HCT116 (cell line): ENCODE data around the gene DHRS11. TPM values are rescaled to one million over a fixed set of nuclear protein-coding genes. Genes with fewer than 3 reads are reported as not detected.

Experiments used
- ATAC-seq: fragments of 200-7000 bp; cut with Tn5 transposase; 2 replicates; pipeline ENCODE4 v1.9.1; 2020; ENCODE audit warnings: mild to moderate bottlenecking, moderate library complexity
- BruUV-seq: library from RNA; stranded (reverse); fragments of 400-500 nt; replicated peaks from 2 replicates; lab custom pipeline; 2021; lab: Mats Ljungman, UMichigan
- CTCF ChIA-PET: fragments of 300-600 bp; sonication (Branson Sonifier 250); formaldehyde crosslinking; loops from one replicate; lab custom pipeline; 2021; ENCODE audit warnings: antibody characterized with exemption; lab: Charles Lee
- POLR2A ChIA-PET: fragments of 300-600, 350-600 bp; sonication (Branson Sonifier 250); formaldehyde crosslinking; loops from one replicate; lab custom pipeline; 2021; ENCODE audit warnings: antibody characterized with exemption; lab: Charles Lee
- RAD21 ChIA-PET, 2 experiments: fragments of 300-600 bp; sonication (Branson Sonifier 250); formaldehyde crosslinking; loops; one replicate each; lab custom pipeline; 2023; ENCODE audit warnings: low total read pairs in 2 of 2; ENCODE audit not compliant: uncharacterized antibody in 2 of 2, unreplicated experiment in 2 of 2, low non-redundant PET in 1 of 2; lab: Charles Lee
- DNase-seq: peaks from one replicate; pipeline ENCODE4 v3.0.0-alpha.2; 2010; ENCODE audit warnings: low read depth, low spot score
- H2AFZ ChIP-seq: fragments of 200-600 bp; shearing (Covaris generic), sonication (generic); 2 replicates; pipeline ENCODE4 v1.6.1; 2017; ENCODE audit warnings: low read depth, mixed run types, mixed read lengths, antibody characterized with exemption, low read length; ENCODE audit not compliant: poor library complexity, severe bottlenecking
- H3K27ac ChIP-seq: 2 replicates; pipeline ENCODE4 v1.5.1; 2012; ENCODE audit warnings: low read depth, low read length
- H3K27me3 ChIP-seq: fragments of 200-600 bp; sonication (generic); 2 replicates; pipeline ENCODE4 v1.6.1; 2016; ENCODE audit warnings: mixed run types, low read length, mixed read lengths; ENCODE audit not compliant: insufficient read depth
- H3K36me3 ChIP-seq, 2 experiments: fragments of 200-500 bp in 1 of 2; fragments of 200-600 bp in 1 of 2; sonication (Bioruptor generic) in 1 of 2; sonication (generic) in 1 of 2; 2 replicates each; pipeline versions ENCODE4 v1.5.1 to v1.6.1; 2014 to 2016; ENCODE audit warnings: low read length in 2 of 2, inconsistent platforms in 1 of 2, mixed read lengths in 1 of 2, mixed run types in 1 of 2; ENCODE audit not compliant: insufficient read depth in 2 of 2, control insufficient read depth in 1 of 2
- H3K4me1 ChIP-seq, 2 experiments: fragments of 200-600 bp in 1 of 2; sonication (generic) in 1 of 2; 2 replicates each; pipeline versions ENCODE4 v1.5.1 to v1.6.1; 2012 to 2017; ENCODE audit warnings: low read length in 2 of 2, inconsistent platforms in 1 of 2, mild to moderate bottlenecking in 1 of 2, mixed read lengths in 1 of 2, mixed run types in 1 of 2, moderate library complexity in 1 of 2; ENCODE audit not compliant: insufficient read depth in 2 of 2, control insufficient read depth in 1 of 2
- H3K4me2 ChIP-seq: fragments of 200-600 bp; sonication (generic); 2 replicates; pipeline ENCODE4 v1.6.1; 2017; ENCODE audit warnings: mixed run types, low read length, mixed read lengths
- H3K4me3 ChIP-seq, 2 experiments: fragments of 200-600 bp in 1 of 2; sonication (generic) in 1 of 2; replicated peaks in 1 of 2; 2 replicates each; pipeline ENCODE4 v1.5.1; 2011 to 2016; ENCODE audit warnings: low read length in 2 of 2, control low read depth in 1 of 2, low read depth in 1 of 2, mild to moderate bottlenecking in 1 of 2, mixed read lengths in 1 of 2, mixed run types in 1 of 2
- H3K79me2 ChIP-seq: fragments of 200-600 bp; sonication (generic); 2 replicates; pipeline ENCODE4 v1.6.1; 2017; ENCODE audit warnings: mild to moderate bottlenecking, mixed run types, low read length, moderate library complexity, mixed read lengths; ENCODE audit not compliant: insufficient read depth
- H3K9ac ChIP-seq: fragments of 200-600 bp; sonication (generic); 2 replicates; pipeline ENCODE4 v1.6.1; 2016; ENCODE audit warnings: low read length, mixed read lengths
- H3K9me2 ChIP-seq: fragments of 200-600 bp; sonication (generic), shearing (Covaris generic); 2 replicates; pipeline ENCODE4 v1.6.1; 2017; ENCODE audit warnings: mixed run types, mild to moderate bottlenecking, moderate library complexity; ENCODE audit not compliant: insufficient read depth
- H3K9me3 ChIP-seq, 2 experiments: fragments of 200-500 bp in 1 of 2; fragments of 200-600 bp in 1 of 2; sonication (Bioruptor generic) in 1 of 2; sonication (generic) in 1 of 2; 2 replicates each; pipeline ENCODE4 v1.6.1; 2014 to 2017; ENCODE audit warnings: low read length in 2 of 2, mixed read lengths in 2 of 2, inconsistent platforms in 1 of 2, low read depth in 1 of 2, mild to moderate bottlenecking in 1 of 2, mixed run types in 1 of 2, moderate library complexity in 1 of 2; ENCODE audit not compliant: control insufficient read depth in 1 of 2, insufficient read depth in 1 of 2
- H4K20me1 ChIP-seq: fragments of 200-600 bp; sonication (generic), shearing (Covaris generic); 2 replicates; pipeline ENCODE4 v1.6.1; 2017; ENCODE audit warnings: mixed run types, mild to moderate bottlenecking, moderate library complexity; ENCODE audit not compliant: insufficient read depth
- CEBPB ChIP-seq: IDR thresholded peaks from 2 replicates; pipeline ENCODE4 v1.6.1; 2012; ENCODE audit warnings: low read depth
- SP1 ChIP-seq: IDR thresholded peaks from 2 replicates; pipeline ENCODE4 v1.6.1; 2012; ENCODE audit warnings: low read depth
- YY1 ChIP-seq: IDR thresholded peaks from 2 replicates; pipeline ENCODE4 v1.6.1; 2011; ENCODE audit warnings: low read length, low read depth, moderate library complexity, mild to moderate bottlenecking; ENCODE audit not compliant: insufficient replicate concordance; ENCODE audit errors: extremely low read depth
- intact Hi-C: fragments of 100-400 bp; cut with micrococcal nuclease; formaldehyde crosslinking; loops from 2 replicates; pipeline ENCODE4 v1.10.0; 2022
- total RNA-seq: library from RNA; stranded (reverse); gene quantifications from one replicate; pipeline ENCODE4 v1.2.1, GENCODE V29; 2021; ENCODE audit not compliant: unreplicated experiment
- TF ChIP-seq, protein P1 (sequence below): IDR thresholded peaks from 2 replicates; pipeline ENCODE4 v1.6.1; 2012; ENCODE audit warnings: low read depth
- TF ChIP-seq, protein P2 (sequence below), 3 experiments: fragments of 200-600 bp in 1 of 3; sonication (generic) in 1 of 3; IDR thresholded peaks in 2 of 3; conservative IDR thresholded peaks in 1 of 3; 2 replicates each; pipeline ENCODE4 v1.5.1; 2012 to 2017; ENCODE audit warnings: low read depth in 2 of 3, low read length in 2 of 3, antibody characterized with exemption in 1 of 3, borderline replicate concordance in 1 of 3, control low read depth in 1 of 3, mild to moderate bottlenecking in 1 of 3, mixed read lengths in 1 of 3, mixed run types in 1 of 3, moderate library complexity in 1 of 3; ENCODE audit not compliant: insufficient read depth in 1 of 3
- TF ChIP-seq, protein P3 (sequence below): IDR thresholded peaks from 2 replicates; pipeline ENCODE4 v1.6.1; 2011; ENCODE audit warnings: mild to moderate bottlenecking, low read length, moderate library complexity; ENCODE audit not compliant: insufficient replicate concordance; ENCODE audit errors: extremely low read depth

The DHRS11 gene
- total RNA-seq, 1 experiment from 2014 or later = 21.5 TPM

DNA sequence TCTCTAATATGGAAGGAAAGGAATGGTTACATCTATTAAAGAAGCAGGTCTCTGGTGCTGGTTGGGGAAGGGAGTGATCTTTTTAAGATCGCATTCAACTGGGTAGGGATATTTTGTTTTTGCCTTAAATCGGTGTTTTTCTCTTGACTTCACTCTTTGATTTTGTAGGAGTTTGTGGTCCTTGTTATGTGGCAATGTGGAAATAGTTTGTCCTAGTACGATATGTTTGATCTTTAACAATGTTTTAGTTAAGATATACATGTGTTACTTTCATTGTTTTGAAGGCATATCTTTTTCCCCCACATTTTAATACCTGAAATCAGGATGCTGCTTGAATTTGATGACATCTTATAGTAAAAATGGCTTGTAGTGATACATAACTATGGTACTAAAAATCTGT is 38.2 kb upstream of the DHRS11 start (continued):
- TF ChIP-seq, protein P1, sequence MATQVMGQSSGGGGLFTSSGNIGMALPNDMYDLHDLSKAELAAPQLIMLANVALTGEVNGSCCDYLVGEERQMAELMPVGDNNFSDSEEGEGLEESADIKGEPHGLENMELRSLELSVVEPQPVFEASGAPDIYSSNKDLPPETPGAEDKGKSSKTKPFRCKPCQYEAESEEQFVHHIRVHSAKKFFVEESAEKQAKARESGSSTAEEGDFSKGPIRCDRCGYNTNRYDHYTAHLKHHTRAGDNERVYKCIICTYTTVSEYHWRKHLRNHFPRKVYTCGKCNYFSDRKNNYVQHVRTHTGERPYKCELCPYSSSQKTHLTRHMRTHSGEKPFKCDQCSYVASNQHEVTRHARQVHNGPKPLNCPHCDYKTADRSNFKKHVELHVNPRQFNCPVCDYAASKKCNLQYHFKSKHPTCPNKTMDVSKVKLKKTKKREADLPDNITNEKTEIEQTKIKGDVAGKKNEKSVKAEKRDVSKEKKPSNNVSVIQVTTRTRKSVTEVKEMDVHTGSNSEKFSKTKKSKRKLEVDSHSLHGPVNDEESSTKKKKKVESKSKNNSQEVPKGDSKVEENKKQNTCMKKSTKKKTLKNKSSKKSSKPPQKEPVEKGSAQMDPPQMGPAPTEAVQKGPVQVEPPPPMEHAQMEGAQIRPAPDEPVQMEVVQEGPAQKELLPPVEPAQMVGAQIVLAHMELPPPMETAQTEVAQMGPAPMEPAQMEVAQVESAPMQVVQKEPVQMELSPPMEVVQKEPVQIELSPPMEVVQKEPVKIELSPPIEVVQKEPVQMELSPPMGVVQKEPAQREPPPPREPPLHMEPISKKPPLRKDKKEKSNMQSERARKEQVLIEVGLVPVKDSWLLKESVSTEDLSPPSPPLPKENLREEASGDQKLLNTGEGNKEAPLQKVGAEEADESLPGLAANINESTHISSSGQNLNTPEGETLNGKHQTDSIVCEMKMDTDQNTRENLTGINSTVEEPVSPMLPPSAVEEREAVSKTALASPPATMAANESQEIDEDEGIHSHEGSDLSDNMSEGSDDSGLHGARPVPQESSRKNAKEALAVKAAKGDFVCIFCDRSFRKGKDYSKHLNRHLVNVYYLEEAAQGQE = no peak
- TF ChIP-seq, protein P2, sequence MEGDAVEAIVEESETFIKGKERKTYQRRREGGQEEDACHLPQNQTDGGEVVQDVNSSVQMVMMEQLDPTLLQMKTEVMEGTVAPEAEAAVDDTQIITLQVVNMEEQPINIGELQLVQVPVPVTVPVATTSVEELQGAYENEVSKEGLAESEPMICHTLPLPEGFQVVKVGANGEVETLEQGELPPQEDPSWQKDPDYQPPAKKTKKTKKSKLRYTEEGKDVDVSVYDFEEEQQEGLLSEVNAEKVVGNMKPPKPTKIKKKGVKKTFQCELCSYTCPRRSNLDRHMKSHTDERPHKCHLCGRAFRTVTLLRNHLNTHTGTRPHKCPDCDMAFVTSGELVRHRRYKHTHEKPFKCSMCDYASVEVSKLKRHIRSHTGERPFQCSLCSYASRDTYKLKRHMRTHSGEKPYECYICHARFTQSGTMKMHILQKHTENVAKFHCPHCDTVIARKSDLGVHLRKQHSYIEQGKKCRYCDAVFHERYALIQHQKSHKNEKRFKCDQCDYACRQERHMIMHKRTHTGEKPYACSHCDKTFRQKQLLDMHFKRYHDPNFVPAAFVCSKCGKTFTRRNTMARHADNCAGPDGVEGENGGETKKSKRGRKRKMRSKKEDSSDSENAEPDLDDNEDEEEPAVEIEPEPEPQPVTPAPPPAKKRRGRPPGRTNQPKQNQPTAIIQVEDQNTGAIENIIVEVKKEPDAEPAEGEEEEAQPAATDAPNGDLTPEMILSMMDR (IDR thresholded peaks at IDR 0.05 in 2 of 3, conservative IDR thresholded peaks at IDR 0.05 in 1 of 3; ENCODE audit: borderline replicate concordance in 1 of 3, insufficient read depth in 1 of 3, low read depth in 2 of 3, low read length in 2 of 3) = no peak
- TF ChIP-seq CEBPB = no peak

DNA sequence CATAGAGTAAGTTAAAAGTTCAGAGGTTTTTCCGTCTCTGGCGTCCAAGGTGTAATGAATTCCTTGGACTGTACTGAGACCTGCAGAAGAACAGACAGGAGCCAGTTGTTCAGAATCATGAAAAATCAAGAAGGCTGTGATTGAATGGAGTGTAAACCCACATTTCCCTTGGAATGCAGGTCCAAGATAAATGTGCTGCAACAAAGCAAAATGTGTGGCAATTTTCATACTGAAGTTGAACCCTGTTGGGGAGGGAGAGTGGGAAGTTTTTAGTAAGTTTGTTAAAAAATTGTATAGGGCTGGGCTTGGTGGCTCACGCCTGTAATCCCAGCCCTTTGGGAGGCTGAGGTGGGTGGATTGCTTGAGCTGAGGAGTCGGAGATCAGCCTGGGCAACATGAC is 25.6 kb upstream of the DHRS11 start:
- H3K79me2 ChIP-seq = peaks cover 22% of the 10 kb centered on the region
- intact Hi-C loops = no loop called here
- ChIA-PET POLR2A (no interaction called here), RAD21 (no interaction called here), CTCF (no interaction called here)
- H3K4me1 ChIP-seq = no peaks in the 10 kb centered on the region
- no peak overlapping the region for H3K9ac ChIP-seq
- H3K9me3 ChIP-seq = no peaks in the 10 kb centered on the region
- peaks cover 31 to 37% of the 10 kb centered on the region in 2 experiments for H3K36me3 ChIP-seq
- H2AFZ ChIP-seq = no peak overlapping the region
- DNase-seq (no peak), ATAC-seq (no peak)
- TF ChIP-seq SP1 = no peak
- TF ChIP-seq, protein P3, sequence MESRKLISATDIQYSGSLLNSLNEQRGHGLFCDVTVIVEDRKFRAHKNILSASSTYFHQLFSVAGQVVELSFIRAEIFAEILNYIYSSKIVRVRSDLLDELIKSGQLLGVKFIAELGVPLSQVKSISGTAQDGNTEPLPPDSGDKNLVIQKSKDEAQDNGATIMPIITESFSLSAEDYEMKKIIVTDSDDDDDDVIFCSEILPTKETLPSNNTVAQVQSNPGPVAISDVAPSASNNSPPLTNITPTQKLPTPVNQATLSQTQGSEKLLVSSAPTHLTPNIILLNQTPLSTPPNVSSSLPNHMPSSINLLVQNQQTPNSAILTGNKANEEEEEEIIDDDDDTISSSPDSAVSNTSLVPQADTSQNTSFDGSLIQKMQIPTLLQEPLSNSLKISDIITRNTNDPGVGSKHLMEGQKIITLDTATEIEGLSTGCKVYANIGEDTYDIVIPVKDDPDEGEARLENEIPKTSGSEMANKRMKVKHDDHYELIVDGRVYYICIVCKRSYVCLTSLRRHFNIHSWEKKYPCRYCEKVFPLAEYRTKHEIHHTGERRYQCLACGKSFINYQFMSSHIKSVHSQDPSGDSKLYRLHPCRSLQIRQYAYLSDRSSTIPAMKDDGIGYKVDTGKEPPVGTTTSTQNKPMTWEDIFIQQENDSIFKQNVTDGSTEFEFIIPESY = no peak
- TF ChIP-seq YY1 = no peak
- TF ChIP-seq, protein P1 = no peak
- no peaks in the 10 kb centered on the region for H3K9me2 ChIP-seq
- no TSS peak for BruUV-seq
- H3K27me3 ChIP-seq = no peaks in the 10 kb centered on the region
- H3K27ac ChIP-seq = no peak overlapping the region
- H4K20me1 ChIP-seq = no peaks in the 10 kb centered on the region
- H3K4me2 ChIP-seq = no peak overlapping the region
- no peak overlapping the region for H3K4me3 ChIP-seq
